Panc1 (cell line): Measurements from ENCODE around the gene AGAP1. TPM values are rescaled to one million over a fixed set of nuclear protein-coding genes. Genes with fewer than 3 reads are reported as not detected.

Source experiments
- ATAC-seq: fragments of 200-7000 bp; cut with Tn5 transposase; 2 replicates; pipeline ENCODE4 v1.9.1; 2020; ENCODE audit warnings: mild to moderate bottlenecking, moderate library complexity
- BruUV-seq: library from RNA; stranded (reverse); fragments of 400-500 nt; replicated peaks from 2 replicates; lab custom pipeline; 2021; lab: Mats Ljungman, UMichigan
- CTCF ChIA-PET: fragments of 300-600 bp; sonication (Branson Sonifier 250); formaldehyde crosslinking; loops from one replicate; lab custom pipeline; 2022; ENCODE audit warnings: antibody characterized with exemption; lab: Charles Lee
- POLR2A ChIA-PET: fragments of 300-600 bp; sonication (Branson Sonifier 250); formaldehyde crosslinking; loops from one replicate; lab custom pipeline; 2022; ENCODE audit warnings: antibody characterized with exemption; lab: Charles Lee
- DNase-seq: peaks from one replicate; pipeline ENCODE4 v3.0.0-alpha.2; 2010; ENCODE audit warnings: low read depth, low spot score
- H3K27ac ChIP-seq: 2 replicates; pipeline ENCODE4 v1.5.1; 2011; ENCODE audit warnings: mild to moderate bottlenecking, low read length, inconsistent platforms
- H3K27me3 ChIP-seq: fragments of 200-500 bp; sonication (Bioruptor generic); 2 replicates; pipeline ENCODE4 v1.6.0; 2014; ENCODE audit warnings: low read length, inconsistent platforms; ENCODE audit not compliant: control insufficient read depth, insufficient read depth
- H3K36me3 ChIP-seq: fragments of 200-500 bp; sonication (Bioruptor generic); 2 replicates; pipeline ENCODE4 v1.5.1; 2014; ENCODE audit warnings: inconsistent platforms, mild to moderate bottlenecking, low read length, moderate library complexity; ENCODE audit not compliant: control insufficient read depth, insufficient read depth
- H3K4me1 ChIP-seq: 2 replicates; pipeline ENCODE4 v1.5.1; 2011; ENCODE audit warnings: inconsistent platforms, mild to moderate bottlenecking, low read length, moderate library complexity; ENCODE audit not compliant: control insufficient read depth, insufficient read depth
- H3K4me3 ChIP-seq, 2 experiments: 2 replicates each; pipeline ENCODE4 v1.5.1; 2011 to 2012; ENCODE audit warnings: low read depth in 2 of 2, low read length in 2 of 2, mild to moderate bottlenecking in 2 of 2, inconsistent platforms in 1 of 2, moderate library complexity in 1 of 2
- H3K9me3 ChIP-seq: fragments of 200-500 bp; sonication (Bioruptor generic); 2 replicates; pipeline ENCODE4 v1.5.1; 2014; ENCODE audit warnings: low read depth, mild to moderate bottlenecking, inconsistent platforms, low read length, moderate library complexity; ENCODE audit not compliant: control insufficient read depth, insufficient read depth
- POLR2AphosphoS5 ChIP-seq: IDR thresholded peaks from 2 replicates; pipeline ENCODE4 v1.6.1; 2012; ENCODE audit warnings: mild to moderate bottlenecking, low read depth, low read length, moderate library complexity
- SIN3A ChIP-seq: IDR thresholded peaks from 2 replicates; pipeline ENCODE4 v1.6.1; 2012; ENCODE audit warnings: low read depth, mild to moderate bottlenecking, low read length, moderate library complexity, borderline replicate concordance; ENCODE audit not compliant: insufficient read depth
- TCF7L2 ChIP-seq: IDR thresholded peaks from 2 replicates; pipeline ENCODE4 v1.6.1; 2011; ENCODE audit warnings: mild to moderate bottlenecking, low read depth, low read length, inconsistent platforms
- in situ Hi-C: cut with HindIII; loops from 2 replicates; pipeline ENCODE4 v1.10.0; 2016; ENCODE audit warnings: low sequenced_read_pairs, low pct_unique_long_range_greater_than_20kb
- intact Hi-C: fragments of 100-400 bp; cut with micrococcal nuclease; formaldehyde crosslinking; loops from one replicate; pipeline ENCODE4 v1.10.0; 2022; ENCODE audit not compliant: unreplicated experiment
- total RNA-seq: library from RNA; stranded (reverse); gene quantifications from one replicate; pipeline ENCODE4 v1.2.1, GENCODE V29; 2021; ENCODE audit not compliant: unreplicated experiment
- TF ChIP-seq, protein P1 (sequence below), 2 experiments: IDR thresholded peaks; 2 replicates each; pipeline ENCODE4 v1.6.1; 2011 to 2012; ENCODE audit warnings: low read depth in 2 of 2, control low read depth in 1 of 2, low read length in 1 of 2, mild to moderate bottlenecking in 1 of 2, moderate library complexity in 1 of 2; ENCODE audit not compliant: insufficient read depth in 1 of 2
- TF ChIP-seq, protein P2 (sequence below): fragments of 450-650 bp; IDR thresholded peaks from 2 replicates; pipeline ENCODE4 v1.5.1; 2017; ENCODE audit warnings: mild to moderate bottlenecking

The AGAP1 gene
- total RNA-seq, 1 experiment from 2014 or later: 38.9 TPM

DNA sequence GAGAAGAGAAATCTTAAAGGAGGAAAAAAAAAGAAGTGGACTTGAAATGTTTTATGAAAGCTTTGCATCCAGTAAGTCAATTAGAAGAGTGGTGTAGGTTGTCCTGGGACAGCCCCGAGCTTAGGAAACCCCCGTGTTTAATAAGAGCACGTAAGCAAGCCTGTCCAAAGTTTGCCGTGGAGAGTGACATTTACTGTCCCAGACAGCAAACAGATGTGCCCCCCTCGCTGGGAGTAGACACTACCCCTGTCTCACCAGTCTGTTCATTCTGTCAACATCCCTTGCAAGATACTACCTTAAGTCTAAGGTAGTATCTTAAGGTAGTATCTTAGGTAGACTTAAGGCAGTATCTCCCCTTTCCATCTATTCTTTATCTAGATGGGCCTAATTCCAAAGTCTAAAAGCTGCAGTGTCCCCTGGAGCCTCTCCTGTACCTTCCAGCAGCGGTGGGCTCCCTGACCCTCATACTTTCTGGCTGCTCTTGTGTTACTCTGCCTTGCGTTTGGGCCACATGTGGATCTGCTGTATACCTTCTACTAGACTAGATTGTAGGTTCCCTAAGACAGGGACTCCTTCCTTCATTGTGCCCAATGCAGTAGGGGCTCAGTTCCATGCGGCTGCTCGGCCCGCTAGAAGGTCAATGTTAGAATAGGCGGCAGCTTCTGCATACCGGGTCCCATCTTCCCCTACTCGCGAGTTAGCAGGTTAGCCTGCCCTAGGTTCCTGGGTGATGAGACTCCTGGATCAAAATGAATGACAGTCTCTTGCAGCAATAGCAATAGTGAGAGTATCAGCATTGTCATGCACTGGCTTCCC, 430.2 kb downstream of the AGAP1 start:
- Histone ChIP-seq H3K9me3 (no peaks in the 10 kb centered on the region), H3K36me3 (no peaks in the 10 kb centered on the region; the same call in 1 of the 2 replicates), H3K27ac (no peak overlapping the region), H3K4me3 (no peak overlapping the region), H3K27me3 (no peaks in the 10 kb centered on the region), H3K4me1 (no peaks in the 10 kb centered on the region)
- no peak for ATAC-seq
- ChIA-PET CTCF (interaction anchor here (1.3 kb wide), 1 partner anchor 12 kb away, joined by 3 read pairs; no protein-coding TSS in a partner anchor), POLR2A (no interaction called here)
- TF ChIP-seq, protein P1, sequence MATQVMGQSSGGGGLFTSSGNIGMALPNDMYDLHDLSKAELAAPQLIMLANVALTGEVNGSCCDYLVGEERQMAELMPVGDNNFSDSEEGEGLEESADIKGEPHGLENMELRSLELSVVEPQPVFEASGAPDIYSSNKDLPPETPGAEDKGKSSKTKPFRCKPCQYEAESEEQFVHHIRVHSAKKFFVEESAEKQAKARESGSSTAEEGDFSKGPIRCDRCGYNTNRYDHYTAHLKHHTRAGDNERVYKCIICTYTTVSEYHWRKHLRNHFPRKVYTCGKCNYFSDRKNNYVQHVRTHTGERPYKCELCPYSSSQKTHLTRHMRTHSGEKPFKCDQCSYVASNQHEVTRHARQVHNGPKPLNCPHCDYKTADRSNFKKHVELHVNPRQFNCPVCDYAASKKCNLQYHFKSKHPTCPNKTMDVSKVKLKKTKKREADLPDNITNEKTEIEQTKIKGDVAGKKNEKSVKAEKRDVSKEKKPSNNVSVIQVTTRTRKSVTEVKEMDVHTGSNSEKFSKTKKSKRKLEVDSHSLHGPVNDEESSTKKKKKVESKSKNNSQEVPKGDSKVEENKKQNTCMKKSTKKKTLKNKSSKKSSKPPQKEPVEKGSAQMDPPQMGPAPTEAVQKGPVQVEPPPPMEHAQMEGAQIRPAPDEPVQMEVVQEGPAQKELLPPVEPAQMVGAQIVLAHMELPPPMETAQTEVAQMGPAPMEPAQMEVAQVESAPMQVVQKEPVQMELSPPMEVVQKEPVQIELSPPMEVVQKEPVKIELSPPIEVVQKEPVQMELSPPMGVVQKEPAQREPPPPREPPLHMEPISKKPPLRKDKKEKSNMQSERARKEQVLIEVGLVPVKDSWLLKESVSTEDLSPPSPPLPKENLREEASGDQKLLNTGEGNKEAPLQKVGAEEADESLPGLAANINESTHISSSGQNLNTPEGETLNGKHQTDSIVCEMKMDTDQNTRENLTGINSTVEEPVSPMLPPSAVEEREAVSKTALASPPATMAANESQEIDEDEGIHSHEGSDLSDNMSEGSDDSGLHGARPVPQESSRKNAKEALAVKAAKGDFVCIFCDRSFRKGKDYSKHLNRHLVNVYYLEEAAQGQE (IDR thresholded peaks at IDR 0.05; ENCODE audit: insufficient read depth in 1 of 2, low read depth in 2 of 2, low read length in 1 of 2): no peak
- TF ChIP-seq TCF7L2: no peak
- TF ChIP-seq, protein P2, sequence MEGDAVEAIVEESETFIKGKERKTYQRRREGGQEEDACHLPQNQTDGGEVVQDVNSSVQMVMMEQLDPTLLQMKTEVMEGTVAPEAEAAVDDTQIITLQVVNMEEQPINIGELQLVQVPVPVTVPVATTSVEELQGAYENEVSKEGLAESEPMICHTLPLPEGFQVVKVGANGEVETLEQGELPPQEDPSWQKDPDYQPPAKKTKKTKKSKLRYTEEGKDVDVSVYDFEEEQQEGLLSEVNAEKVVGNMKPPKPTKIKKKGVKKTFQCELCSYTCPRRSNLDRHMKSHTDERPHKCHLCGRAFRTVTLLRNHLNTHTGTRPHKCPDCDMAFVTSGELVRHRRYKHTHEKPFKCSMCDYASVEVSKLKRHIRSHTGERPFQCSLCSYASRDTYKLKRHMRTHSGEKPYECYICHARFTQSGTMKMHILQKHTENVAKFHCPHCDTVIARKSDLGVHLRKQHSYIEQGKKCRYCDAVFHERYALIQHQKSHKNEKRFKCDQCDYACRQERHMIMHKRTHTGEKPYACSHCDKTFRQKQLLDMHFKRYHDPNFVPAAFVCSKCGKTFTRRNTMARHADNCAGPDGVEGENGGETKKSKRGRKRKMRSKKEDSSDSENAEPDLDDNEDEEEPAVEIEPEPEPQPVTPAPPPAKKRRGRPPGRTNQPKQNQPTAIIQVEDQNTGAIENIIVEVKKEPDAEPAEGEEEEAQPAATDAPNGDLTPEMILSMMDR: no peak
- no peak for TF ChIP-seq POLR2AphosphoS5
- TF ChIP-seq SIN3A: no peak
- DNase-seq: no peak
- BruUV-seq: no TSS peak
- intact Hi-C loops (no loop called here), in situ Hi-C loops (no loop called here)

DNA sequence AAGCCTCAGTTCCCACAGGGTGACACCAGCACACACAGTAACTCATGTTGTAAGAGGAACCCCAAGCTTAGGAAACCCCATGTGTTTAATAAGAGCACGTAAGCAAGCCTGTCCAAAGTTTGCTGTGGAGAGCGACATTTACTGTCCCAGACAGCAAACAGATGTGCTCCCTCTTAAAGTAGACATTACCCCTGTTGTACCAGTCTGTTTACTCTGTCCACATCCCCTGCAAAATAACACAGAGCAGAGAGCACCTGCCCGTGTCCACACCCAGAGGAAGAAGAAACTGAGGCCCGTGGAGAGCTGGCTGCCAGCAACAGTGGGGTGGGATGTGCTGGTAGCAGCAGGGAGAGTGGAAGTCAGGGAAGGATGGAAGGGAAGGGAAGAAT, 430.8 kb downstream of the AGAP1 start:
- Histone ChIP-seq H3K4me3 (no peak overlapping the region), H3K27ac (no peak overlapping the region), H3K9me3 (no peaks in the 10 kb centered on the region), H3K27me3 (no peaks in the 10 kb centered on the region), H3K36me3 (no peaks in the 10 kb centered on the region; the same call in 1 of the 2 replicates), H3K4me1 (no peaks in the 10 kb centered on the region)
- DNase-seq (no peak), ATAC-seq (no peak)
- BruUV-seq: no TSS peak
- POLR2A ChIA-PET: no interaction called here
- TF ChIP-seq, protein P1 (IDR thresholded peaks at IDR 0.05; ENCODE audit: insufficient read depth in 1 of 2, low read depth in 2 of 2, low read length in 1 of 2): no peak
- TF ChIP-seq, protein P2: no peak
- TF ChIP-seq POLR2AphosphoS5 (no peak), TCF7L2 (no peak), SIN3A (no peak)
- CTCF ChIA-PET: interaction anchor here (1.3 kb wide), 1 partner anchor 12 kb away, joined by 3 read pairs; no protein-coding TSS in a partner anchor
- intact Hi-C loops: no loop called here
- in situ Hi-C loops: no loop called here
